Activated CD4-positive, alpha-beta T cell treated with anti-CD3 and anti-CD28 coated beads for 1 hour (primary cell): Measurements from ENCODE around the gene TCEA3.

Source experiments
- DNase-seq: peaks from one replicate; pipeline ENCODE4 v3.0.0-alpha.2; 2020

The TCEA3 gene

DNA sequence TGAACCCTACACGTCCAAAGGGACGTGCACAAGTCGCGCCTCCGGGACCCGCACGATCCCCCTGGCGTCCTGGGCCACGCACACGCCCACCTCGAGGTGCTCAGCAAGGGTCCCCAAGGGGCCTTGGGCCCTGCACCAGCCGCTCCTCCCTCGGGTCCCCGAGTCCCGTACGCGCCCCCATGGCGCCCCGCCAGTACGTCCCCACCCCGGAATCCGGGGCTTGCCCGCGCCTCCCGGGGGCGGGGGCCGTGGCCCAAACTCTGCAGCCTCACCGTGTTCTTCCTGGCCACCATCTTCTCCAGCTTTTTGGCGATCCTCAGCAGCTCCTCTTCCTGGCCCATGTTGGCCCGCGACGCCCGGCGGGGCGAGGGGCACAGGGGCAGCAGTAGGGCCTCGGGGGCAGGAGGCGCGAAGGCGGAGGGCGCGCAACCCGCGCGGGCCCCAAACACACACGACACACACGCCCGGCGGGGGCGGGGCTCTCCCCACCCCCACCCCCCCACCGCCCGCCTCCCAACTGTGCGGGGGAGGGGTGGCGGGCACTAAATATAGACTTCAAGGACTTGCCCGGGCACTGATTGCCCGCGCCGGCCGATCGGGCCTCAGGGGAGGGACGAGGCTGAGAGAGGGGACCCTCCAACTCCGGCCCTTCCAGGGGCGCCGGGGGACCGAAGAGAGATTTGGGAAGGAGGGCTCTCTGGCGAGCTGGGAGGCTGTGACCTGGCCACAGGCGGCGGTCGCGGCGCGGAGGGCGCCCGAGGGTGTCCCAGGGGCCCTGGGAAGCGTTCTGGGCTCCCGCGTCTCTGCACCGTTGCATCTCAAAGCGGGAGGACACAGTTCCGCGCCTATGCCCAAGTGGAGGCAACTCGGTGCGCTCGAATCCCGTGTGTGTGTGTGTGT, at the start of gene TCEA3:
TSS of gene TCEA3 (minus strand) at position 456 of the 900 bp plus-strand sequence. CDS start at position 341, 115 bp downstream.
- peak; percentile 17 for DNase-seq

GRCh38 chr1:23473037-23473800, 48.7 kb upstream of the TCEA3 start:
- DNase-seq: no peak

DNA sequence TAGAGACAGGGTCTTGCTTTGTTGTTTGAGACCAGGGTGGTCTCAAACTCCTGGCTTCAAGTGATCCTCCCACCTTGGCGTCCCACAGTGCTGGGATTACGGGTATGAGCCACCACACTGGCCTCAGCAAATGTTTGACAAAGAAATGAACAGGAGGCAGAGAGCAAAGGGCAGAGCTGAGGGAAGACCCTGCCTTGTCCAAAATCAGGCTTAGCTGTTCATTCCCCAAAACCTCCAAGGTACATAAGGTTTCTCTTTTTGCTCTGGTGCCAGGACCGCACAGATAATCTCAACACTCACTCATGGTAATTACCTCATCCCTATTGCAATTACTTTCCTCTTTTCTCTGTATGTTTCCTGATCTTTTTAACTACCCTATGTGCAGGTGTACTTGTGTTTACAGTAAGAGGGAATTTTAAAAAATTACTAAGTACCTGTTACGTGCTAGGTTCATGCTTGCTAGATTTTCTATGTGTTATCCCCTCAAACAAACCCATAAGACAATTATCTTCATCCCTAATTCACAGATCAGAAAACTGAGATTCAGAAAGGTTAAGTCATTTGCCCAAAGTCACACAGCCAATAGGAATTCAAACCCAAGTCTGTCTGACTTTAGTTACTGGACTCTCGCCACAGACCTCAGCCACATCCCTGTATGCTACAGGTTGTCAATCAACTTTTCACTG, 47.9 kb upstream of the TCEA3 start:
- DNase-seq: no peak

DNA sequence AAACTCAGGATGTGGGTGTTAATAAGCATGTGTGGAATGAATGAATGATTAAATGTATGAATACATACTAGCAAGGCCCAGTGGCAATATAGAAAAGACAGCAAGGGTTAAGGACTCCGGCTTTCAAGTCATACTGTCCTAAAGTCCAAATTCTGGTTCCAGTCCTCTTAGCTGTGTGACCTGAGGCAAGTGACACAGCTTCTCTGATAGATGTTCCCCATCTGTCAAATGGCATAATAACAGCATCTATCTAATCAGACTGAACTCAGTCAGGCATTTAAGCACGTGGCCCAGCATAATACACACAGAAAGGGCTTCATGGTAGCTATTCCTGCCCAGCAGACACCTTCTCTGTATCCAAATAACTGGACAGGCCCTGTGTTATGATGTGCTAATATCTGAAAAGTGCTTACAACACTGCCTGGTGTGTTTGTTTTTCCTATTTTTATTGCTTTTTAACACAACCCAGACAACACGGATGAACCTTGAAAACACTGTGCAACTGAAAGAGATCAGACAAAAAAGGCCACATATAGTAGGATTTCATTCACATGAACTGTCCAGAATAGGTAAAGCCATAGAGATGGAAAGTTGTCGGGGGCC, 47.0 kb upstream of the TCEA3 start:
- no peak for DNase-seq

DNA sequence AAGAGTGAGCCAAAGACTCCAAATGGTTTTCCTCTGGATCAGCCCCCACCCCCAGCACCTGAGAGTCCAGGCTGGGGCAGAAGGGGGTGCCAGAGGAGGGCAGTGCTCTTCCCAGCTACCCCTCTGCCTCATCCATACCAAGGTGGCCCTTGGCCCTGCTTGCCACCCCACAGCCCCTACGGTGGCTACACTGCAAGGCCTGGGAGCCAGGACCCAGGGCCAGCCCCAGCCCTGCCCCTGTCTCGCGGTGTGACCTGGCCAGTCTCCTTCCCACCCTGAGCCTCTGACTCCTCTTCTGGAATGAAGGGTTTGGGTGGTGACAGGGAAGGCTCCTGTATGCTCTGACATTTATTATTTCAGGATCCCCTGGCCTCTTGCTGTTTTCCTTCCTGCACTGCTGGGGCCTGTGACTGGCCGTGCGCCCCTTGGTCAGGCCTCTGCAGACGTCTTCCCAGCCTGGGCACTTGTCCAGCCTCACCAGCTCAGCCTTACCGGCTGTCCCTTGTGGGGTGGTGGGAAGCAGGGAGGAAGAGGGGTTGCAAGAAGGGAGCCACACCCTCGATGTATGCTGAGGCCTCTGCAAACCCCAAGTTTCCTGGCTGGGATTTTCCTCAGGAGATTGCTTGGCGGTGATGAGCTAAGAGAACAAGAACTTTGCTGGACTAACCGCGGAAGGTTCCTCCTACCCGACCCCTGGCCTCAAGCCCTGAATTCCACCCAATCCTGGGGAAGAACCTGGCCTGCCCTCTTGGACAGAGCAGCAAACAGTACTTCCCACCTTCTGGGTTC, 45.9 kb upstream of the TCEA3 start:
- no peak for DNase-seq

DNA sequence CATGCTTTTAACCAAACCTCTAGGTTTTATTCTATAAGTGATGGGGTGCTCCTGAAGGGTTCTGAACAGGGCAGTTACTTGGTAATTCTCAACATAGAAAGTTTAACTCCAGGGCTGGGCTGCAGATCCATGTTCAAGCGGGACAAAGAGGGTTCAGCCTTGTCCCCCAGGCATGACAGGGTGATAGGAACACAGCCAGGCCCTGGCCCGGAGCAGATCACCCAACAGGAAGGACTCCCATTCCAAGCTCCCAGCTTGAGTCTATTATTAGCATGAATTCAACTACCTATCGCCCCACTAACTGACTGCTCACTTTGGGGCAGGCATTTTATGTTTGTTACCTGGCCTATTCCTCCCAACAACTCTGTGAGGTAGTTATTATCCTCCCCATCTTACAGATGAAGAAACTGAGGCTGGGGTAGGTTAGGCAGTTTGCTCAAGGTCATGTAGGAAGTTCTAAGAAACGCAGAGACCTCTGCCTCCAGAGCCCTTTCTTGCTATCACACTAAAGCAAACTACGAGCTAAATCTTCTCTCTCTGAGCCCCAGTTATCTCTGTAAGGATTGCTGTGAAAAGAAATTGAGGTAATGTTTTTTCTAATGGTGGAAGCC, 44.9 kb upstream of the TCEA3 start:
- DNase-seq: no peak

DNA sequence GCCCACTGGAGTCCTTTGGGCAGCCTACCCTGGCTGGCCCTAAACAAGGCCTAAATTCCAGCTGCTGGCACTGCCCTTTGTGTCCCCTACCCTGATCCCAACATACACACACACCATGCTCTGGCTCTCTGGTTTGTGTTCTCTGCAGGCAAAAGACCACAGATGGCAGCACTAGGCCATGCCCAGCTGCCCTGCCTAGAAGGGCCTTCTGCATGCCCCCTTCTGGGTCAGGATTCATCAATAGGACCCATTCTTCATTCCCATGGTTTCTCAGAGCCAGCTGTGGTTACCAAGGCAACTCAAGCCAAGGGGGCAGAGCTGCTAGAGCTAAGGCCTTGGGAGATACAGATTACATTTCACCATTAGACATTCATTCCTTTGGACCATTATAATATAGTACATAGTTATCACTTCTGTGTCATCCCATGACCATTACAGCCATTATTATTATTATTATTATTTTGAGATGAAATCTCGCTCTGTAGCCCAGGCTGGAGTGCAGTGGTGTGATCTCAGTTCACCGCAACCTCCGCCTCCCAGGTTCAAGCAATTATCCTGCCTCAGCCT, 42.0 kb upstream of the TCEA3 start:
- DNase-seq: no peak

GRCh38 chr1:23463286-23463685, 38.7 kb upstream of the TCEA3 start:
- DNase-seq: no peak

DNA sequence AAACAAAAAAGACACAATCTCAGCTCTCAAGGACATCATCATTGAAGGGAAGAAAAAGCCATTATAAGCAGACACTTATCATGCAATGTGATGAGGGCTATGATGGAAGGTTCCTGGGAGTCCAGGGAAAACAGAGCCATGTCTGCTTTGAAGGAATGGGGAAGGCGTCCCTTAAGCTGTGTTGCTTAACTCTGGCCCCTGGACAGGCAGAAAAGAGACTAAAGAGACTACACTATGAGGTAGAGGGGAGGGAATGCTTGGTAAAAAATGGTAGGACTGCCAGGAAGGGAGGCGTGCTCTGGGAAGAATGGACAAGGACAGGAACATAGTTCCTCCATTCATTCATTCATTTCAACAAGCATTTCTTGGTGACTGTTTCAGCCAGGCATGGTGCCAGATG, 38.2 kb upstream of the TCEA3 start:
- no peak for DNase-seq

DNA sequence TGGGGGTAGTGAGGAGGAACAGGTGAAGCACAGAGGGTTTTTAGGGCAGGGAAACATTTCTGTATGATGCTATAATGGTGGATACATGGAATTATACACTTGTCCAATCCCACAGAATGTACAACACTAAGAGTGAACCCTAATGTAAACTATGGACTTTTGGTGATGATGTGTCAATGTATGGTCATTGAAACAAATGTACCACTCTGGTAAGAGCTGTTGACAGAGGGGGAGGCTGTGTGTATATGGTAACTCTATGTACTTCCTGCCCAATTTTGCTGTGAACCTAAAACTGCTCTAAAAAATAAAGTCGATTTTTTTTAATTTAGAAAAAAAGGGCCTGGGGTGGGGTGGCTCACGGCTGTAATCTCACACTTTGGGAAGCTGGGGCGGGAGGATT, 36.5 kb upstream of the TCEA3 start:
- DNase-seq: no peak

GRCh38 chr1:23460519-23460918, 36.0 kb upstream of the TCEA3 start:
- DNase-seq: no peak

GRCh38 chr1:23459338-23459757, 34.8 kb upstream of the TCEA3 start:
- no peak for DNase-seq

DNA sequence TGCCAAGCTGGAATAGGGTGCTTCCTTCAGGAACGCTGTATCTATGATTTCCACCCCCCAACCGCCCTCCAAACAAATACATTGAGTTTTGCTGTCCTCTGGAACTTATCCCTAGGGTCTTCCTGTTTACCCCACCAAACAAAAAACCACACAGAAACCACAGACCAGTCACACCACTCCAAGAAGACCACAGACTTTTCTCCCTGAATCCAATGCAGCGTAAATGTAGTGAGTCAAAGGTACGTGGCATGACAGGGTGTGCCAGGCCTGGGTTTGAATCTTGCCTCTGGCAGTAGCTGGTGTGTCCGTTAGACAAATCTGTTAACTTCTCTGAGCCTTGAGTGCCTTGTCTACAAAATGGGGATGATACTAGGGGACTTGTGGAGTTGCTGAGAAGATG, 31.7 kb upstream of the TCEA3 start:
- no peak for DNase-seq

- DNase-seq: no peak
Measured at GRCh38 chr1:23453455-23454000, 29.0 kb upstream of the TCEA3 start.

DNA sequence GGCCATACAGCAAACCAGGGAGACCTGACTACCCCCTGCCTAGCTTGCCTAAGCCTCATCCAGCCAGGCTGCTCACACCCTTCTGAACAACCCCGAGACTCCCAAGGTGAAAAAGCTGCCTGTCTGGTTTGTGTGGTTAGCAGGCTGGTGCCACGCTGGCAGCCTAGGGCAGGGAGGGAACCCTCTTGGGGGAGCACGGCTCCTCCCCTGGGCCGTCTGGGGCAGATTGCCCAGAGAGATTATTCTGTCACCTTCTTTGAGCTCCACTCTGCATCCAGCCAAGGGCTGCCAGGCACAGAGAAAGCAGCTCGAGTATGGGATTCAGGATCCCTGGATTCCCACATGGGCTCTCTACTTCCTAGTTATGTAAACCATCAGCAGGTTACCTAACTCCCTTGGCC, 27.5 kb upstream of the TCEA3 start:
- peak; percentile 12 for DNase-seq

DNA sequence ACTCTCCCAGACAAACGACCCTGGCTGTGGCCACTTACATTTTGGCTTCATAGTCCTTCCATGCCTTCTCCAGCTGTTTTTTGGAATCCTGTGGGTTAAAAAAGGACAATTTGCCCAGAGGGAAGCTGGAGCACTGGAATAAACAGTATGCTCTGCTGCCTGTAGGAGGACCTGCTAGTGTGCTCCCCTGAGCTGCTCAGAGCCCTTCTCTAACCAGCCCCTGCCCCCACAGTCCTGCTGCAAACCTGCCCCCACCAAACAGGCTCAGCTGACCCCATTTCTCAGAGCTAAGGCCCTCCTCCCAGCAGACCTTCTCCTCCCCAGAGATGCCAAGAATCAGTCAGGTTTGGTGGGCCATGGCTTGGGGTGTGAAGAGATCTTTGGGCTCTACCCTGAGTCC, 26.9 kb upstream of the TCEA3 start:
- no peak for DNase-seq

GRCh38 chr1:23450894-23451293, 26.3 kb upstream of the TCEA3 start:
- DNase-seq: no peak

GRCh38 chr1:23449958-23450357, 25.4 kb upstream of the TCEA3 start:
- DNase-seq: no peak

GRCh38 chr1:23449306-23449705, 24.8 kb upstream of the TCEA3 start:
- DNase-seq: no peak

DNA sequence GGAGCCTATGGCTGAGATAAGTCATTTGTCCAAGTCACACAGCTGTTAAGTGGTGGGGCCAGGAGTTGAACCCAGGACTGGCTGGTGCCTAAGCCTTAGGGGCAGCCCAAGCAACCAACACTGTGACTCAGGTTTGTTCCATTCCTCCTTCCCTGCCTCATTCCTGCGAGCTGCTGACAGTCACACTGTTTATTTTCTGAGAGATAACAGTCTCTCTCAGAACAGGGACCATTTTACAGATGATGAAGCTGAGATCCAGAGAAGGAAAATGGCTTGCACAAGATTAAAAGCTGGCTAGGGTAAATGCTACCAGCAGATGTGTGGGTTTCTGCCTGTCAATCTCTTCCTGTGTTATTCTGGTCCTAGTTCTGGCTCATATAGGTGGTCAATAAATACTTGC, 24.3 kb upstream of the TCEA3 start:
- no peak for DNase-seq

- no peak for DNase-seq
Measured at GRCh38 chr1:23446661-23447310, 22.2 kb upstream of the TCEA3 start.
